Neural progenitor cell (in vitro differentiated cells): ENCODE measurements around the gene LCTL.

Experiments used
- EZH2 ChIP-seq: fragments of 200-600 bp; sonication (generic); IDR thresholded peaks from 2 replicates; pipeline ENCODE4 v1.6.1; 2017; ENCODE audit warnings: antibody characterized with exemption, mild to moderate bottlenecking, moderate library complexity
- EZH2phosphoT487 ChIP-seq: fragments of 200-600 bp; sonication (generic); IDR thresholded peaks from 2 replicates; pipeline ENCODE4 v1.6.1; 2017; ENCODE audit warnings: antibody characterized with exemption
- TF ChIP-seq, protein P1 (sequence below): fragments of 200-600 bp; sonication (generic); IDR thresholded peaks from 2 replicates; pipeline ENCODE4 v1.5.1; 2017; ENCODE audit warnings: antibody characterized with exemption, mild to moderate bottlenecking

DNA sequence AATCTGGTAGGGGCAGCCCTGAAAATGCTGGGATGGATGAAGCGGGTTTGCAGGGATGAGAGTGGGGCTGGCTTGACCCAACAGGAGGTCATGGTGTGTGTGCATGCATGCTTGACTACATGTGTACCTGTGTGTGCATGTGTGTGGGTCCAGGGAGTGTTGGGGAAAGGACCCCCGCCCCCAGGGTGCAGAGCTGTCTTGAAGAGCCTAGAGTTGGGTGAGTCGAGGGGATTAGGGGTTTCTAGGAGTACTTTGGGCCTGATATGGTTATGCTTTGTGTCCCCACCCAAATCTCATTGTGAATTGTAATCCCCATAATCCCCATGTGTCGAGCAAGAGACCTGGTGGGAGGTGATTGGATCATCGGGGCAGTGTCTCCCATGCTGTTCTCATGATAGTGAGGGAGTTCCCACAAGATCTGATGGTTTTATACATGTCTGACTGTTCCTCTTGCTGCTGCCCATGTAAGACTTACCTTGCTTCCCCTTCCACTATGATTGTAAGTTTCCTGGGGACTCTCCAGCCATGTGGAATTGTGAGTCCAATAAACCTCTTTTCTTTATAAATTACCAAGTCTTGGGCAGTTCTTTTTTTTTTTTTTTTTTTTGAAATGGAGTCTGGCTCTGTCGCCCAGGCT, 5.2 kb upstream of the LCTL start:
- TF ChIP-seq, protein P1, sequence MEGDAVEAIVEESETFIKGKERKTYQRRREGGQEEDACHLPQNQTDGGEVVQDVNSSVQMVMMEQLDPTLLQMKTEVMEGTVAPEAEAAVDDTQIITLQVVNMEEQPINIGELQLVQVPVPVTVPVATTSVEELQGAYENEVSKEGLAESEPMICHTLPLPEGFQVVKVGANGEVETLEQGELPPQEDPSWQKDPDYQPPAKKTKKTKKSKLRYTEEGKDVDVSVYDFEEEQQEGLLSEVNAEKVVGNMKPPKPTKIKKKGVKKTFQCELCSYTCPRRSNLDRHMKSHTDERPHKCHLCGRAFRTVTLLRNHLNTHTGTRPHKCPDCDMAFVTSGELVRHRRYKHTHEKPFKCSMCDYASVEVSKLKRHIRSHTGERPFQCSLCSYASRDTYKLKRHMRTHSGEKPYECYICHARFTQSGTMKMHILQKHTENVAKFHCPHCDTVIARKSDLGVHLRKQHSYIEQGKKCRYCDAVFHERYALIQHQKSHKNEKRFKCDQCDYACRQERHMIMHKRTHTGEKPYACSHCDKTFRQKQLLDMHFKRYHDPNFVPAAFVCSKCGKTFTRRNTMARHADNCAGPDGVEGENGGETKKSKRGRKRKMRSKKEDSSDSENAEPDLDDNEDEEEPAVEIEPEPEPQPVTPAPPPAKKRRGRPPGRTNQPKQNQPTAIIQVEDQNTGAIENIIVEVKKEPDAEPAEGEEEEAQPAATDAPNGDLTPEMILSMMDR: no peak
- no peak for TF ChIP-seq EZH2
- no peak for TF ChIP-seq EZH2phosphoT487
